WERI-Rb-1 (cell line): Measurements from ENCODE around the gene IGFL3.
"Not testable (repeated sequence)": the region's sequence is repeated elsewhere in the genome, so short reads cannot be mapped to it uniquely, and the experiment has no call there.

Experiments
- DNase-seq: peaks from one replicate; pipeline ENCODE4 v3.0.0-alpha.2; 2020
- H3K27ac ChIP-seq: fragments of 250-450 bp; sonication (Bioruptor Pico); 2 replicates; pipeline ENCODE4 v1.5.1; 2020; ENCODE audit warnings: mild to moderate bottlenecking, moderate library complexity
- H3K27me3 ChIP-seq: fragments of 250-450 bp; sonication (Bioruptor Pico); 2 replicates; pipeline ENCODE4 v1.5.1; 2021; ENCODE audit warnings: mild to moderate bottlenecking, low read depth, moderate library complexity; ENCODE audit not compliant: insufficient read depth, severe bottlenecking
- H3K36me3 ChIP-seq: fragments of 250-450 bp; sonication (Bioruptor Pico); 2 replicates; pipeline ENCODE4 v1.5.1; 2020; ENCODE audit warnings: mild to moderate bottlenecking, moderate library complexity
- H3K4me3 ChIP-seq: 2 replicates; pipeline ENCODE4 v1.5.1; 2011; ENCODE audit warnings: low read depth, mild to moderate bottlenecking, control low read depth, low read length
- H3K9me3 ChIP-seq: fragments of 250-450 bp; sonication (Bioruptor Pico); 2 replicates; pipeline ENCODE4 v1.5.1; 2021; ENCODE audit warnings: mild to moderate bottlenecking, moderate library complexity; ENCODE audit not compliant: severe bottlenecking
- CTCF ChIP-seq: IDR thresholded peaks from 2 replicates; pipeline ENCODE4 v1.5.1; 2011; ENCODE audit warnings: low read depth, mild to moderate bottlenecking, control low read depth, inconsistent platforms, low read length

IGFL3 gene

GRCh38 chr19:46082728-46083050 is 41.8 kb downstream of the IGFL3 start:
- no peak for TF ChIP-seq CTCF
- Histone ChIP-seq H3K27me3 (no peaks in the 10 kb centered on the region), H3K9me3 (peaks cover 14% of the 10 kb centered on the region), H3K36me3 (no peaks in the 10 kb centered on the region), H3K27ac (no peak overlapping the region), H3K4me3 (no peak overlapping the region)
- no peak for DNase-seq

GRCh38 chr19:46081928-46082727 is 42.4 kb downstream of the IGFL3 start:
- Histone ChIP-seq H3K4me3 (no peak overlapping the region), H3K36me3 (no peaks in the 10 kb centered on the region), H3K9me3 (peaks cover 12% of the 10 kb centered on the region), H3K27ac (no peak overlapping the region), H3K27me3 (no peaks in the 10 kb centered on the region)
- peak; percentile 25 for DNase-seq
- TF ChIP-seq CTCF: peak; percentile 66

GRCh38 chr19:46080561-46080960 is 43.9 kb downstream of the IGFL3 start:
- no peaks in the 10 kb centered on the region for H3K36me3 ChIP-seq
- H3K27ac ChIP-seq: no peak overlapping the region
- H3K9me3 ChIP-seq: peaks cover 2% of the 10 kb centered on the region
- no peak for DNase-seq
- TF ChIP-seq CTCF: no peak
- H3K4me3 ChIP-seq: no peak overlapping the region
- H3K27me3 ChIP-seq: no peaks in the 10 kb centered on the region

DNA sequence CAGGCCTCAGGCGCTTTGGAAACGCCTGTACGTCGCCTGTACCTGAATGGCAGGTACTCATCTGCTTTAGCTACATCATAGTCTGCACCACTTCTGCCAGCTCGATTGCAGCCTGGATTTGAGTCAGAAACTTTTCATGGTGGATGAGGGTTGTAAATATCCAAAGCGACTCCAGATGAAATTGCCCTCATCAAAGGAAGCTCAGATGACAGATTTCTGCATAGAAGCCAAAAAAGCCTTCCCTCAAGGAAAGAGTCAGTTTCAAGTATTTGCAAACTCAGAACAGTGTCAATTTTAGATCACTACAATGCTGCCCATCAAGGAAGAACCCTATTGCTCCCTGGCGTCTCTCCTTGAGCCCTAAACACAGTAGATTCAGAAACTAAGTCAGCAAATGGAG is 44.9 kb downstream of the IGFL3 start:
- H3K27me3 ChIP-seq: no peaks in the 10 kb centered on the region
- DNase-seq: no peak

DNA sequence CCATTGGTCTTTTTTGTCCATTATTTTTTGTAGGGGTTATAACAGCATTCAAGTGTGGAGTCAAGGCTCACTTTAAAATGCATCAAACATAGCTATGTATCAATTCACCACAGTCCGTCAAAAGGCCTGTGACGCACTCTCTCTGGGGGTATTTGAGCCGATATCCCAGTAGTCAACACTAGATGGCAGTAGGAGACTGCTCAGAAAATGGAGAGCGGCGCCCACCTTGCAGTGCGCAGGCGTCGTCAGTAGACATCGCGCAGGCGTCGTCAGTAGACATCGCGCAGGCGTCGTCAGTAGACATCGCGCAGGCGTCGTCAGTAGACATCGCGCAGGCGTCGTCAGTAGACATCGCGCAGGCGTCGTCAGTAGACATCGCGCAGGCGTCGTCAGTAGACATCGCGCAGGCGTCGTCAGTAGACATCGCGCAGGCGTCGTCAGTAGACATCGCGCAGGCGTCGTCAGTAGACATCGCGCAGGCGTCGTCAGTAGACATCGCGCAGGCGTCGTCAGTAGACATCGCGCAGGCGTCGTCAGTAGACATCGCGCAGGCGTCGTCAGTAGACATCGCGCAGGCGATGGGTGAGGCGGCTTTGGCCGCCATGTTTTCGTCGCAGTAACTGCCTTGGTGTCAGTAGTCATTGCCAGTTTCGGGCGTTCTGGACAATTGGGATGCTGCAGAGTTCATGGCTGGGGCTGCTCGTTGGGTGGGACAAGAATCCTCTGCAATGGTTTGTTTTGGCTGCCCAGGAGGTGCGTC is 45.7 kb downstream of the IGFL3 start:
- TF ChIP-seq CTCF: peak; percentile 59
- not testable (repeated sequence) for H3K36me3 ChIP-seq, H3K27ac ChIP-seq, H3K9me3 ChIP-seq, H3K4me3 ChIP-seq, H3K27me3 ChIP-seq
- peak; percentile 73 for DNase-seq

More for the DNA sequence above, 44.9 kb downstream of the IGFL3 start:
- no peaks in the 10 kb centered on the region for H3K36me3 ChIP-seq
- H3K9me3 ChIP-seq: no peaks in the 10 kb centered on the region
- H3K27ac ChIP-seq: no peak overlapping the region
- TF ChIP-seq CTCF: no peak
- no peak overlapping the region for H3K4me3 ChIP-seq
